H1 (cell line): Measurements from ENCODE around the gene FAM174B. TPM values are rescaled to one million over a fixed set of nuclear protein-coding genes. Genes with fewer than 3 reads are reported as not detected.

Experiments used
- BRCA1 ChIP-seq: IDR thresholded peaks from 2 replicates; pipeline ENCODE4 v1.6.1; 2012; ENCODE audit warnings: low read depth, low read length, improper control_type of control experiment
- EP300 ChIP-seq, 2 experiments: IDR thresholded peaks; 1 replicate in 1 of 2; 2 replicates in 1 of 2; pipeline ENCODE4 v1.6.1; 2011 to 2012; ENCODE audit warnings: low read depth in 2 of 2, low read length in 2 of 2, mild to moderate bottlenecking in 2 of 2, borderline replicate concordance in 1 of 2, inconsistent platforms in 1 of 2, moderate library complexity in 1 of 2
- GTF2F1 ChIP-seq: IDR thresholded peaks from 2 replicates; pipeline ENCODE4 v1.6.1; 2012; ENCODE audit warnings: low read depth, low read length, improper control_type of control experiment, borderline replicate concordance
- HDAC6 ChIP-seq: IDR thresholded peaks from one replicate; pipeline ENCODE4 v1.7.1; 2012; ENCODE audit warnings: low read depth, mild to moderate bottlenecking, inconsistent platforms, low read length, moderate library complexity
- MAFK ChIP-seq: IDR thresholded peaks from 2 replicates; pipeline ENCODE4 v1.6.1; 2012; ENCODE audit warnings: low read depth, mild to moderate bottlenecking, improper control_type of control experiment, low read length
- SIX5 ChIP-seq: IDR thresholded peaks from 2 replicates; pipeline ENCODE4 v1.6.1; 2011; ENCODE audit warnings: mild to moderate bottlenecking, low read depth, low read length
- SRF ChIP-seq: IDR thresholded peaks from 2 replicates; pipeline ENCODE4 v1.6.1; 2011; ENCODE audit warnings: mild to moderate bottlenecking, low read depth, low read length, moderate library complexity
- TAF7 ChIP-seq: optimal IDR thresholded peaks from 2 replicates; pipeline ENCODE3; 2011; ENCODE audit warnings: low read depth, mild to moderate bottlenecking, inconsistent platforms, low read length, moderate library complexity, borderline replicate concordance
- YY1 ChIP-seq: IDR thresholded peaks from 2 replicates; pipeline ENCODE4 v1.6.1; 2011; ENCODE audit warnings: low read depth, mild to moderate bottlenecking, low read length
- polyA plus RNA-seq, 7 experiments: library from polyadenylated mRNA; depleted of rRNA in 3 of 7; stranded (reverse) in 5 of 7; unstranded in 2 of 7; fragments of >200 nt in 5 of 7; fragments of 200-250 nt in 2 of 7; gene quantifications; 1 replicate in 5 of 7; 2 replicates in 1 of 7; 4 replicates in 1 of 7; pipeline versions ENCODE4 v1.2.1 to v1.2.3, GENCODE V29; 2011 to 2013; ENCODE audit warnings: missing spikeins in 2 of 7, mixed read lengths in 2 of 7
- total RNA-seq: library from RNA; stranded (reverse); fragmentation: NEBNext Ultra II Directional; extraction: Animal tissue kit (Norgen Biotek cat#: 25700); gene quantifications from 2 replicates; pipeline ENCODE4 v1.2.1, GENCODE V29; 2021

The FAM174B gene
- total and polyA plus RNA-seq, 2 of the 8 experiments (the other 6 are each of a cell fraction or from before 2014, with no cell fraction given): 9.3 to 35.2 TPM

DNA sequence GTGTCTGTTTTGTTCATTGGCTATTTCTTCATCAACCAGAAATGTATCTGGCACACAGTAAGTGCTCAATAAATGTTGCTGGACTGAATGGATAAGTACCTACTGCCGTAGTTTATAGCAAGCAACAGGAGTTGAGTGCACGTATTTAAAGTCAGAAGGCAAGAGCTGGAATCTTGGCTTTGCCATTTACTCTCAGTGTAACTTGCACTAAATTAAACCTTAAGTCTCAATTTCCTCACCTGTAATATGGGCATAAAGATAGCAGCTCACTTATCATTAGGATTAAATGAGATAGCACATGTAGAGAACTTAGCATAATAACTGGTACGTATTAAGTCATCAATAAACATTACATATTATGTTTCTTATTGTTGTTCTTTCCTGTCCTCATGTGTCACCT lies 13.0 kb upstream of the FAM174B start (continued):
- no peak for TF ChIP-seq SIX5
- no peak for TF ChIP-seq EP300 (IDR thresholded peaks at IDR 0.05; ENCODE audit: borderline replicate concordance in 1 of 2, low read depth in 2 of 2, low read length in 2 of 2)
- no peak for TF ChIP-seq MAFK
- no peak for TF ChIP-seq SRF
- TF ChIP-seq YY1: no peak
- no peak for TF ChIP-seq HDAC6
- TF ChIP-seq GTF2F1: no peak
- TF ChIP-seq BRCA1: no peak
- TF ChIP-seq TAF7: no peak
